SJSA1 (cell line): ENCODE measurements around the gene LAMP5. TPM values are rescaled to one million over a fixed set of nuclear protein-coding genes. Genes with fewer than 3 reads are reported as not detected.

Experiments
- DNase-seq, 2 experiments: peaks; one replicate each; pipeline ENCODE4 v3.0.0-alpha.2; 2015 to 2020; ENCODE audit warnings: low spot score in 2 of 2, low read depth in 1 of 2
- H3K27ac ChIP-seq: fragments of 250-450 bp; sonication (Bioruptor Pico); 2 replicates; pipeline ENCODE4 v1.5.1; 2020; ENCODE audit warnings: mild to moderate bottlenecking, moderate library complexity
- H3K27me3 ChIP-seq: fragments of 250-450 bp; sonication (Bioruptor Pico); replicated peaks from 2 replicates; pipeline ENCODE4 v1.5.1; 2020; ENCODE audit warnings: mild to moderate bottlenecking, moderate library complexity
- H3K36me3 ChIP-seq: fragments of 250-450 bp; sonication (Bioruptor Pico); 2 replicates; pipeline ENCODE4 v1.5.1; 2020; ENCODE audit warnings: mild to moderate bottlenecking
- H3K4me1 ChIP-seq: fragments of 250-450 bp; sonication (Bioruptor Pico); replicated peaks from 2 replicates; pipeline ENCODE4 v1.6.1; 2021; ENCODE audit warnings: mild to moderate bottlenecking
- H3K4me3 ChIP-seq: fragments of 250-450 bp; sonication (Bioruptor Pico); 2 replicates; pipeline ENCODE4 v1.5.1; 2020; ENCODE audit warnings: mild to moderate bottlenecking
- H3K9me3 ChIP-seq: fragments of 250-450 bp; sonication (Bioruptor Pico); replicated peaks from 2 replicates; pipeline ENCODE4 v1.5.1; 2020; ENCODE audit warnings: mild to moderate bottlenecking
- total RNA-seq: library from RNA; depleted of rRNA; stranded (reverse); fragments of >200 nt; shearing (Covaris generic); gene quantifications from 2 replicates; pipeline ENCODE4 v1.2.3, GENCODE V29; 2014

Gene LAMP5
- total RNA-seq, 1 experiment from 2014 or later = not detected

- no peaks in the 10 kb centered on the region for H3K36me3 ChIP-seq
- H3K27ac ChIP-seq = no peak overlapping the region
- DNase-seq = no peak
- no peaks in the 10 kb centered on the region for H3K9me3 ChIP-seq
- H3K27me3 ChIP-seq = no peaks in the 10 kb centered on the region
- no peak overlapping the region for H3K4me3 ChIP-seq
- H3K4me1 ChIP-seq = no peaks in the 10 kb centered on the region
Observed at GRCh38 chr20:9531581-9531980, 17.2 kb downstream of the LAMP5 start.

DNA sequence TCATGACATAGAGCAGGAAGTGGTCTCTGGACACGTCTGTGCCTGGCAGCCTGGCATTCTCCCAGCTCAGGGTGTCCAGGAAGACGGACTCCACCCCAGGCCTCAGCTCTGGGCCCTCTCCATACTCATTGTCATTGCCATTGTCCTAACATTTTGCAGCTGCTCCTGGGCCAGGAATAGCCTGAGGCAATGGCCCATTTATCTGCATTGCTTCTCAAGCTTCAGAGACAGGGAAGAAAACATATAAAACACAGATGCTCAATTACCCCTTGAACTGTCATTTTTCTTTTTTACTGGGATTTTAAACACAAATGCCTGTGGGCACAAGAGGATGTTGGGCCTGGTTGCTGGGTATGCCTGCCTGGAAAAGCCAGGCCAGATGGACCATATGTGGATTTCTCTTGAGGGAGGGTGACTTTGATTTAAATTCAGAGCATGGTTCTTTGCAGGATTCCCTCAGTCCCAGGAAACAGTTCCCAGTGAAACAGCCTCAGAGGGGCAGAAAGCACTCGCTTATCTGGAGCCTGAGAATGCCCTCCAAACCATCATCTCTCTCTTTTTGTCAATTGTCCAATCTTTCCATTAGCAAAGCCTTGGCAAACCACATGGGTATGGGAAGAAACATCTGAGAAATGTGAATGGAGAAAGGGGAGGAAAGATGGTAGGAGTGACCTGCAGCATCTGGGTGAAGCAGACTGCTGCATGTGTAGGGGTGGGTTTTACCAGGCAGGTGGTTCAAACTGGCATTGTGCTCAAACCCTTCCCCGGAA is 17.9 kb downstream of the LAMP5 start:
- Histone ChIP-seq H3K36me3 (no peaks in the 10 kb centered on the region), H3K4me3 (no peak overlapping the region), H3K4me1 (no peaks in the 10 kb centered on the region), H3K27ac (no peak overlapping the region), H3K9me3 (no peaks in the 10 kb centered on the region), H3K27me3 (0 out of 2 replicates have a peak, but pooled peaks cover 2% of the 10 kb centered on the region)
- DNase-seq = no peak

- DNase-seq = no peak
- Histone ChIP-seq H3K4me1 (no peaks in the 10 kb centered on the region), H3K4me3 (no peak overlapping the region), H3K36me3 (no peaks in the 10 kb centered on the region), H3K27me3 (0 out of 2 replicates have a peak, but pooled peaks cover 2% of the 10 kb centered on the region), H3K9me3 (no peaks in the 10 kb centered on the region), H3K27ac (no peak overlapping the region)
Observed at GRCh38 chr20:9534025-9534424, 19.6 kb downstream of the LAMP5 start.

- Histone ChIP-seq H3K4me1 (no peaks in the 10 kb centered on the region), H3K27me3 (0 out of 2 replicates have a peak, but pooled peaks cover 2% of the 10 kb centered on the region), H3K4me3 (no peak overlapping the region), H3K9me3 (no peaks in the 10 kb centered on the region), H3K36me3 (no peaks in the 10 kb centered on the region), H3K27ac (no peak overlapping the region)
- no peak for DNase-seq
Observed at GRCh38 chr20:9535449-9535848, 21.1 kb downstream of the LAMP5 start.

DNA sequence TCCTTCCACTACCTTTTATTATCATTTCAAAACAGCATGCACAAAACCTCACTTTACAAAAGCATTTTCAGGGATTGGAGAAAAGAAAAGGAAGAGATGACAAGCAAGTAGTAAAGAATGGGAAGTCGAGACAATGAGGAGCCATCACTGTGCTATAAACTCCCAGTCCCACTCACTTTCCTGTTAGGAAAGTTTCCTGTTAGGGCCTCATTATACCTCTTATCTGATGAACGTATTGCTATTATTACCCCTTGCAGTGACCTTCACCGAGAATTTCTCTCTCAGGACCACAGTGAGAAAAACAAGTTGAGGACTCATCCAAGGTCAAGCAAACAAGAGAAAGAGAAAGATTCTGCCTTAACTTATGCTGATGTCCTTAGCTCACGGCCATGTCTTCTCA is 28.8 kb downstream of the LAMP5 start:
- no peaks in the 10 kb centered on the region for H3K4me1 ChIP-seq
- no peak overlapping the region for H3K4me3 ChIP-seq
- 0 out of 2 replicates have a peak, but pooled peaks cover 2% of the 10 kb centered on the region for H3K27me3 ChIP-seq
- DNase-seq = no peak
- H3K27ac ChIP-seq = no peak overlapping the region
- H3K9me3 ChIP-seq = no peaks in the 10 kb centered on the region
- no peaks in the 10 kb centered on the region for H3K36me3 ChIP-seq

DNA sequence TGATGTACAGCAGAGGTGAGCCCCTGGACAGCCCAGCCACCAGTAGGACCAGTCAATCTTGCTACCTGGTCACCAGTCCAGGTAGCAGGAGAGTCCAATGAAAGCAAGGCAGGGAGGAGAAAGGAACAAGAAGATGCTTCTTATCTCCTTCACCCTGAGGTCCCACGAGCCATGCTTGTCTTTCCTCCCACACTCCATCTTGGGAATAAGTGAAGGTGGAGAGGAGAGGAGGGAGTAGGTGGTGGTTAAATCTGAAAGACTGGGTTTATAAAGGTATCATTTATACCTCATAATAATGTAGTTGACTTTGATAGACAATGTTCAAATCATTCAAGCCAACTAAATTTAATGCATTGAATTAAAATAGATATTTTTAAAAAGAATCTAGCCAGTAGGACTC is 35.9 kb downstream of the LAMP5 start:
- H3K27ac ChIP-seq = no peak overlapping the region
- DNase-seq = no peak
- H3K36me3 ChIP-seq = no peaks in the 10 kb centered on the region
- no peaks in the 10 kb centered on the region for H3K4me1 ChIP-seq
- H3K9me3 ChIP-seq = no peaks in the 10 kb centered on the region
- H3K4me3 ChIP-seq = no peak overlapping the region
- peaks cover 6% of the 10 kb centered on the region; the same call in 1 of the 2 replicates for H3K27me3 ChIP-seq

- Histone ChIP-seq H3K27me3 (peaks cover 6% of the 10 kb centered on the region; the same call in 1 of the 2 replicates), H3K4me3 (no peak overlapping the region), H3K36me3 (no peaks in the 10 kb centered on the region), H3K9me3 (no peaks in the 10 kb centered on the region), H3K4me1 (no peaks in the 10 kb centered on the region), H3K27ac (no peak overlapping the region)
- DNase-seq = no peak
Observed at GRCh38 chr20:9550871-9551270, 36.5 kb downstream of the LAMP5 start.

GRCh38 chr20:9551808-9552550 is 37.6 kb downstream of the LAMP5 start:
- H3K4me1 ChIP-seq = no peaks in the 10 kb centered on the region
- DNase-seq = no peak
- H3K27ac ChIP-seq = no peak overlapping the region
- peaks cover 6% of the 10 kb centered on the region; the same call in 1 of the 2 replicates for H3K27me3 ChIP-seq
- H3K9me3 ChIP-seq = no peaks in the 10 kb centered on the region
- H3K36me3 ChIP-seq = no peaks in the 10 kb centered on the region
- no peak overlapping the region for H3K4me3 ChIP-seq

GRCh38 chr20:9555781-9556180 is 41.4 kb downstream of the LAMP5 start:
- Histone ChIP-seq H3K36me3 (no peaks in the 10 kb centered on the region), H3K27ac (no peak overlapping the region), H3K4me1 (no peaks in the 10 kb centered on the region), H3K9me3 (no peaks in the 10 kb centered on the region), H3K4me3 (no peak overlapping the region), H3K27me3 (peaks cover 3% of the 10 kb centered on the region; the same call in 1 of the 2 replicates)
- no peak for DNase-seq

- Histone ChIP-seq H3K9me3 (no peaks in the 10 kb centered on the region), H3K27me3 (peaks cover 3% of the 10 kb centered on the region; the same call in 1 of the 2 replicates), H3K4me1 (no peaks in the 10 kb centered on the region), H3K27ac (no peak overlapping the region), H3K36me3 (no peaks in the 10 kb centered on the region), H3K4me3 (no peak overlapping the region)
- DNase-seq = no peak
Observed at GRCh38 chr20:9557411-9557810, 43.0 kb downstream of the LAMP5 start.

- DNase-seq = no peak
- Histone ChIP-seq H3K9me3 (no peaks in the 10 kb centered on the region), H3K36me3 (no peaks in the 10 kb centered on the region), H3K4me1 (no peaks in the 10 kb centered on the region), H3K27ac (no peak overlapping the region), H3K4me3 (no peak overlapping the region), H3K27me3 (0 out of 2 replicates have a peak, but pooled peaks cover 7% of the 10 kb centered on the region)
Observed at GRCh38 chr20:9565910-9566550, 51.6 kb downstream of the LAMP5 start.

GRCh38 chr20:9566977-9567376 is 52.6 kb downstream of the LAMP5 start:
- H3K9me3 ChIP-seq = no peaks in the 10 kb centered on the region
- H3K27ac ChIP-seq = no peak overlapping the region
- no peaks in the 10 kb centered on the region for H3K4me1 ChIP-seq
- 0 out of 2 replicates have a peak, but pooled peaks cover 7% of the 10 kb centered on the region for H3K27me3 ChIP-seq
- H3K36me3 ChIP-seq = no peaks in the 10 kb centered on the region
- no peak for DNase-seq
- no peak overlapping the region for H3K4me3 ChIP-seq

- H3K4me3 ChIP-seq = no peak overlapping the region
- no peak overlapping the region for H3K27ac ChIP-seq
- no peaks in the 10 kb centered on the region for H3K4me1 ChIP-seq
- 0 out of 2 replicates have a peak, but pooled peaks cover under 1% of the 10 kb centered on the region for H3K27me3 ChIP-seq
- no peaks in the 10 kb centered on the region for H3K9me3 ChIP-seq
- no peaks in the 10 kb centered on the region for H3K36me3 ChIP-seq
- no peak for DNase-seq
Observed at GRCh38 chr20:9570612-9571011, 56.2 kb downstream of the LAMP5 start.

DNA sequence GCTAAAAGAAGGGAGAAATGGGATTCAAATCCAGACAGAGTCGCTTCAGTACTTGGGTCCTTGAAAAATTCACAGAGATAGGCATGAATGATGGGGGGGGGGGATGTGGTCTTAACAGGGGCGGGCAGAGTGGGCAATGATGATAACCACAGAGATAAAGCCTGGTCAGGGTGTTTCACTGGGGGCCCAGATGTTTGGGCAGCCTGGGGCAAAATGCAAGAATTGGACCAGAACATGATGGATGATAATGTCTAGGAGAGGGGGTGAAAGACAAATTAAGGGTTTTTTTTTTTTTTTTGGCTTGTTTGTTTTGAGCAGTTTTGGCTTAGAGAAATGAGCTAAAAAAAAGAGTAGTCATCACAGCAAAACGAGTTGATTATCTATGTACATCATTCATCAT is 57.4 kb downstream of the LAMP5 start:
- no peak for DNase-seq
- Histone ChIP-seq H3K36me3 (no peaks in the 10 kb centered on the region), H3K27ac (no peak overlapping the region), H3K4me1 (no peaks in the 10 kb centered on the region), H3K9me3 (no peaks in the 10 kb centered on the region), H3K27me3 (no peaks in the 10 kb centered on the region), H3K4me3 (no peak overlapping the region)
